Breast epithelium (tissue), 3 donors: Measurements from ENCODE around the gene HMGCL.

Experiments used
- CTCF ChIP-seq, 3 donors: fragments of 450-650 bp; IDR thresholded peaks; one replicate each; pipeline ENCODE4 v1.5.1; 2016 to 2017; ENCODE audit warnings: antibody characterized with exemption in 3 of 3, mild to moderate bottlenecking in 3 of 3, moderate library complexity in 3 of 3
- POLR2A ChIP-seq: fragments of 450-650 bp; IDR thresholded peaks from one replicate; pipeline ENCODE4 v1.6.1; 2016; ENCODE audit warnings: antibody characterized with exemption, mild to moderate bottlenecking, moderate library complexity
- POLR2AphosphoS5 ChIP-seq, 3 donors: sonication (generic); formaldehyde crosslinking; IDR thresholded peaks; one replicate each; pipeline ENCODE4 v1.6.1; 2017; ENCODE audit warnings: antibody characterized with exemption in 3 of 3

DNA sequence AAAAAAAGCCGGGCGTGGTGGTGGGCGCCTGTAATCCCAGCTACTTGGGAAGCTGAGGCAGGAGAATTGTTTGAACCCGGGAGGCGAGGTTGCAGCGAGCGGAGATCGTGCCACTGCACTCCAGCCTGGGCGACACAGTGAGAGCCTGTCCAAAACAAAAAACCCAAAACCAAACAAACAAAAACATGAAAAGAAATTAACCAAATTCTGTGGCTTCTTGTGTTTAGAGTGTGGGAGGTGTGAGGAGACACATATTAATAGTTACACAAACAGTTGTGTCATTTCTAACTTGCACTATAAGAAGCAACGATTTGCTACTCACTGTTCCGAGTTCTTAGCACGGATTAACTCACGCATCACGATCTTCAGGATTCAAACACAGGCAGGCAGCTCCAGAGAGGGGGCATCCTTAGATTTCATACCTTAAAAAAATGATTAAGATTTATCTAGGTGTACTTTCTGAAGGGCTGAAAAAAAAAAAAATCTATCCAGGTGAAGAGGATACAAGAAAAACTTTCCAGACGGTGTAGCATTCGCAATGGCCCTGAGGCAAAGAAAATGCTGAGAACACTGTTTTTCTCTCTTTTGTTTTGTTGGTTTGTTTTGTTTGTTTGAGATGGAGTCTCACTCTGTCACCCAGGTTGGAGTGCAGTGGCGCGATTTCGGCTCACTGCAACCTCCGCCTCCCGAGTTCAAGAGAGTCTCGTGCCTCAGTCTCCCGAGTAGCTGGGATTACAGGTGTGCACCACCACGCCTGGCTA lies 713 bp upstream of the HMGCL start:
- TF ChIP-seq POLR2A (no peak), CTCF (IDR thresholded peaks at IDR 0.05) (no peak), POLR2AphosphoS5 (IDR thresholded peaks at IDR 0.05) (no peak)
